ENCODE measurements around the gene KCNN3.
A peak's percentile ranks its signal among the peaks of the same experiment; 100 is the strongest.

Gene KCNN3

GRCh38 chr1:154764773-154765172, 105.3 kb downstream of the KCNN3 start:
- no peak for TF ChIP-seq POU2F2 (IDR thresholded peaks at IDR 0.05; ENCODE audit: low read depth, low read length)
- TF ChIP-seq PAX5 (IDR thresholded peaks at IDR 0.05; ENCODE audit: insufficient read depth, low read length, severe bottlenecking), result no peak
- no peak for TF ChIP-seq POLR2A (IDR thresholded peaks at IDR 0.05; ENCODE audit: low read depth, low read length)
- TF ChIP-seq POLR2AphosphoS5 (IDR thresholded peaks at IDR 0.05; ENCODE audit: low read depth, low read length), result no peak
- TF ChIP-seq TAF1 (IDR thresholded peaks at IDR 0.05; ENCODE audit: low read depth, low read length), result no peak
- TF ChIP-seq SPI1 (IDR thresholded peaks at IDR 0.05; ENCODE audit: low read depth, low read length), result no peak
- FAIRE-seq (no peak), DNase-seq (ENCODE audit: insufficient read length, low spot score) (no peak)

- FAIRE-seq (no peak), DNase-seq (ENCODE audit: insufficient read length, low spot score) (no peak)
- TF ChIP-seq PAX5 (IDR thresholded peaks at IDR 0.05; ENCODE audit: insufficient read depth, low read length, severe bottlenecking), result no peak
- TF ChIP-seq TAF1 (IDR thresholded peaks at IDR 0.05; ENCODE audit: low read depth, low read length), result no peak
- TF ChIP-seq POLR2AphosphoS5 (IDR thresholded peaks at IDR 0.05; ENCODE audit: low read depth, low read length), result no peak
- TF ChIP-seq SPI1 (IDR thresholded peaks at IDR 0.05; ENCODE audit: low read depth, low read length), result no peak
- no peak for TF ChIP-seq POU2F2 (IDR thresholded peaks at IDR 0.05; ENCODE audit: low read depth, low read length)
These were observed 105.9 kb downstream of the KCNN3 start for GRCh38 chr1:154764181-154764580.

GRCh38 chr1:154760469-154760933, 109.6 kb downstream of the KCNN3 start:
- FAIRE-seq, result peak; percentile 96
- DNase-seq (ENCODE audit: insufficient read length, low spot score), result peak; percentile 90
- TF ChIP-seq TAF1 (IDR thresholded peaks at IDR 0.05; ENCODE audit: low read depth, low read length), result no peak
- no peak for TF ChIP-seq PAX5 (IDR thresholded peaks at IDR 0.05; ENCODE audit: insufficient read depth, low read length, severe bottlenecking)
- TF ChIP-seq POU2F2 (IDR thresholded peaks at IDR 0.05; ENCODE audit: low read depth, low read length), result no peak
- no peak for TF ChIP-seq POLR2AphosphoS5 (IDR thresholded peaks at IDR 0.05; ENCODE audit: low read depth, low read length)

- FAIRE-seq, result peak; percentile 20
- no peak for DNase-seq (ENCODE audit: insufficient read length, low spot score)
- TF ChIP-seq POLR2A (IDR thresholded peaks at IDR 0.05; ENCODE audit: low read depth, low read length) (no peak), POLR2AphosphoS5 (IDR thresholded peaks at IDR 0.05; ENCODE audit: low read depth, low read length) (no peak), POU2F2 (IDR thresholded peaks at IDR 0.05; ENCODE audit: low read depth, low read length) (no peak), TAF1 (IDR thresholded peaks at IDR 0.05; ENCODE audit: low read depth, low read length) (no peak), PAX5 (IDR thresholded peaks at IDR 0.05; ENCODE audit: insufficient read depth, low read length, severe bottlenecking) (no peak), SPI1 (IDR thresholded peaks at IDR 0.05; ENCODE audit: low read depth, low read length) (no peak)
These were observed 110.3 kb downstream of the KCNN3 start for GRCh38 chr1:154759793-154760192.

GRCh38 chr1:154759196-154759595, 110.9 kb downstream of the KCNN3 start:
- DNase-seq (ENCODE audit: insufficient read length, low spot score) (no peak), FAIRE-seq (peak; percentile 77)
- TF ChIP-seq TAF1 (IDR thresholded peaks at IDR 0.05; ENCODE audit: low read depth, low read length) (no peak), POLR2AphosphoS5 (IDR thresholded peaks at IDR 0.05; ENCODE audit: low read depth, low read length) (no peak), POLR2A (IDR thresholded peaks at IDR 0.05; ENCODE audit: low read depth, low read length) (no peak), SPI1 (IDR thresholded peaks at IDR 0.05; ENCODE audit: low read depth, low read length) (no peak), PAX5 (IDR thresholded peaks at IDR 0.05; ENCODE audit: insufficient read depth, low read length, severe bottlenecking) (no peak), POU2F2 (IDR thresholded peaks at IDR 0.05; ENCODE audit: low read depth, low read length) (no peak)

GRCh38 chr1:154758346-154758745, 111.7 kb downstream of the KCNN3 start:
- FAIRE-seq (no peak), DNase-seq (ENCODE audit: insufficient read length, low spot score) (no peak)
- no peak for TF ChIP-seq POLR2A (IDR thresholded peaks at IDR 0.05; ENCODE audit: low read depth, low read length)
- TF ChIP-seq POLR2AphosphoS5 (IDR thresholded peaks at IDR 0.05; ENCODE audit: low read depth, low read length), result no peak
- no peak for TF ChIP-seq SPI1 (IDR thresholded peaks at IDR 0.05; ENCODE audit: low read depth, low read length)
- TF ChIP-seq TAF1 (IDR thresholded peaks at IDR 0.05; ENCODE audit: low read depth, low read length), result no peak
- no peak for TF ChIP-seq PAX5 (IDR thresholded peaks at IDR 0.05; ENCODE audit: insufficient read depth, low read length, severe bottlenecking)
- TF ChIP-seq POU2F2 (IDR thresholded peaks at IDR 0.05; ENCODE audit: low read depth, low read length), result no peak

- DNase-seq (ENCODE audit: insufficient read length, low spot score) (no peak), FAIRE-seq (no peak)
- no peak for TF ChIP-seq SPI1 (IDR thresholded peaks at IDR 0.05; ENCODE audit: low read depth, low read length)
- no peak for TF ChIP-seq POLR2AphosphoS5 (IDR thresholded peaks at IDR 0.05; ENCODE audit: low read depth, low read length)
- no peak for TF ChIP-seq TAF1 (IDR thresholded peaks at IDR 0.05; ENCODE audit: low read depth, low read length)
These were observed 113.1 kb downstream of the KCNN3 start for GRCh38 chr1:154756793-154757548.

- no peak for FAIRE-seq
These were observed 114.0 kb downstream of the KCNN3 start for GRCh38 chr1:154755858-154756730.

GRCh38 chr1:154753426-154753825, 116.7 kb downstream of the KCNN3 start:
- DNase-seq (ENCODE audit: insufficient read length, low spot score) (no peak), FAIRE-seq (no peak)
- TF ChIP-seq POU2F2 (IDR thresholded peaks at IDR 0.05; ENCODE audit: low read depth, low read length) (no peak), PAX5 (IDR thresholded peaks at IDR 0.05; ENCODE audit: insufficient read depth, low read length, severe bottlenecking) (no peak), POLR2AphosphoS5 (IDR thresholded peaks at IDR 0.05; ENCODE audit: low read depth, low read length) (no peak), TAF1 (IDR thresholded peaks at IDR 0.05; ENCODE audit: low read depth, low read length) (no peak), POLR2A (IDR thresholded peaks at IDR 0.05; ENCODE audit: low read depth, low read length) (no peak)

More at GRCh38 chr1:154755858-154756730, 114.0 kb downstream of the KCNN3 start:
- TF ChIP-seq POU2F2 (IDR thresholded peaks at IDR 0.05; ENCODE audit: low read depth, low read length) (no peak), POLR2AphosphoS5 (IDR thresholded peaks at IDR 0.05; ENCODE audit: low read depth, low read length) (no peak)
- no peak for DNase-seq (ENCODE audit: insufficient read length, low spot score)

All from GM12891 (cell line).